Adrenal gland (tissue), 5 donors: ENCODE measurements around the gene LMX1B.

ENCODE experiments used
- CTCF ChIP-seq, 6 experiments: fragments of 450-650 bp in 4 of 6; fragments of 200-600 bp in 2 of 6; sonication (generic) in 1 of 6; IDR thresholded peaks; 1 replicate in 5 of 6; 2 replicates in 1 of 6; pipeline versions ENCODE4 v1.5.1 to v1.8.0; 2016 to 2021; ENCODE audit warnings: antibody characterized with exemption in 6 of 6, mild to moderate bottlenecking in 2 of 6, moderate library complexity in 1 of 6
- POLR2A ChIP-seq, 2 donors: fragments of 450-650 bp; IDR thresholded peaks; one replicate each; pipeline ENCODE4 v1.6.1; 2017; ENCODE audit warnings: antibody characterized with exemption in 2 of 2, mild to moderate bottlenecking in 2 of 2, moderate library complexity in 1 of 2
- donor health status: DM: no; HTN: no; CAD: no.

DNA sequence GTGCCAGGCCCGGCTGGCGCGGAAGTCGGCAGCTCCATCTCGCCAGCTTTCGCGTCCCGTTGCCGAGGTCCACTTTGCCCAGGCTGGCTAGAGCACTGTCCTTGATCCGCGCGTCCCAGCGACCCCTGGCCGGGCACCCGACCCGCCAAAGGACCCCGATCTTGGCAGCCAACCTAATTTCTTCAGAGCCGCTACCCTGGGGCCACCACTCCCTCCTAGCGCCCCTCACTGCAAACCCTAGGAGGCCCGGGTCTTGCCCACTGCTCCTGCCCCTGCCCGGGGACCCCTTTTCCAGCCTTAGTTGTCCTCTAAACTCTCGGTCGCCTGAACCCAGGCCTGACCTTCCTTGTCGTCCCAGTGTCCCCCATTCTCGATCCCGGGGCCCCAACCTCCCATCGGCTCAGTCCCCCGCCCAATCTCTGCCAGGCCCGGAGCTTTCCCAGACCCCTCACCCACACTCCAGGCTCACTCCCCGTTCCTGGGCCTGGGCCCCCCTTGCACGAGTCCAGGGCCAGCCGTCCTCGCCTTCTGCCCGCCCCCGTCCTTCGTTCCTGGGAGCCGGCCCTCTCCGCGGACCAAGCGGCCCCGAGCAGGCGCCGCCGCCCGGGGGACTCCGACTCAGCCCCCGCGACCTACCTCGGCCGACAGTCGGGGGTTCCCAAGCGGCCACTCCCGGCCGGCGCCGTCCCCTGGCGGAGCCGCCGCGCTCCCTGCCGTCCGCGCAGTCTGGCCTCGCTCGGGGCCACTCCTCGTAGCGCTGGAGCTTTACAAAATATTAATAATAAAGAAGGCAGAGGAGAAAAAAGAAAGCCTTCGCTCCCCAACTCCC is 701 bp upstream of the LMX1B start:
- no peak for TF ChIP-seq CTCF (IDR thresholded peaks at IDR 0.05)
- no peak for TF ChIP-seq POLR2A (IDR thresholded peaks at IDR 0.05)
